Measurements from ENCODE around the gene LCN15.
"Not testable (repeated sequence)": the region's sequence is repeated elsewhere in the genome, so short reads cannot be mapped to it uniquely, and the experiment has no call there.

Gene LCN15

DNA sequence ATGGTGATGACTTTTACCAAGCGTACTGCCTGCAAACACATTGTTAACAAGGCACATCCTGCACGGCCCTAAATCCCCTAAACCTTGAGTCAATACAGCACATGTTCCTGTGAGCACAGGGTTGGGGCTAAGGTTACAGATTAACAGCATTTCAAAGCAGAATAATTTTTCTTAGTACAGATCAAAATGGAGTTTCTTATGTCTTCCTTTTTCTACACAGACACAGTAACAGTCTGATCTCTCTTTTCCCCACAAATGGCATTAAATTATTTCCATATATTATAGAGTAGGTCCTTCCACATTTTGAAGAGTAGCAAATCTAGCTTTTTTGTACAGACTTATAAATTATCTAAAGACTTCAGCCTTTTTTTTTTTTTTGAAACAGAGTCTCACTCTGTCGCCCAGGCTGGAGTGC is 25.2 kb upstream of the LCN15 start:
- TF ChIP-seq, protein P1, sequence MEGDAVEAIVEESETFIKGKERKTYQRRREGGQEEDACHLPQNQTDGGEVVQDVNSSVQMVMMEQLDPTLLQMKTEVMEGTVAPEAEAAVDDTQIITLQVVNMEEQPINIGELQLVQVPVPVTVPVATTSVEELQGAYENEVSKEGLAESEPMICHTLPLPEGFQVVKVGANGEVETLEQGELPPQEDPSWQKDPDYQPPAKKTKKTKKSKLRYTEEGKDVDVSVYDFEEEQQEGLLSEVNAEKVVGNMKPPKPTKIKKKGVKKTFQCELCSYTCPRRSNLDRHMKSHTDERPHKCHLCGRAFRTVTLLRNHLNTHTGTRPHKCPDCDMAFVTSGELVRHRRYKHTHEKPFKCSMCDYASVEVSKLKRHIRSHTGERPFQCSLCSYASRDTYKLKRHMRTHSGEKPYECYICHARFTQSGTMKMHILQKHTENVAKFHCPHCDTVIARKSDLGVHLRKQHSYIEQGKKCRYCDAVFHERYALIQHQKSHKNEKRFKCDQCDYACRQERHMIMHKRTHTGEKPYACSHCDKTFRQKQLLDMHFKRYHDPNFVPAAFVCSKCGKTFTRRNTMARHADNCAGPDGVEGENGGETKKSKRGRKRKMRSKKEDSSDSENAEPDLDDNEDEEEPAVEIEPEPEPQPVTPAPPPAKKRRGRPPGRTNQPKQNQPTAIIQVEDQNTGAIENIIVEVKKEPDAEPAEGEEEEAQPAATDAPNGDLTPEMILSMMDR (IDR thresholded peaks at IDR 0.05; ENCODE audit: low read depth, low read length) = no peak
- Histone ChIP-seq H3K27me3 (no peaks in the 10 kb centered on the region), H3K4me1 (peaks cover 23% of the 10 kb centered on the region; the same call in 1 of the 2 replicates), H3K4me3 (ENCODE audit: low read depth, low read length) (no peak overlapping the region), H3K9me3 (no peaks in the 10 kb centered on the region), H3K36me3 (no peaks in the 10 kb centered on the region)
- no peak for DNase-seq

DNA sequence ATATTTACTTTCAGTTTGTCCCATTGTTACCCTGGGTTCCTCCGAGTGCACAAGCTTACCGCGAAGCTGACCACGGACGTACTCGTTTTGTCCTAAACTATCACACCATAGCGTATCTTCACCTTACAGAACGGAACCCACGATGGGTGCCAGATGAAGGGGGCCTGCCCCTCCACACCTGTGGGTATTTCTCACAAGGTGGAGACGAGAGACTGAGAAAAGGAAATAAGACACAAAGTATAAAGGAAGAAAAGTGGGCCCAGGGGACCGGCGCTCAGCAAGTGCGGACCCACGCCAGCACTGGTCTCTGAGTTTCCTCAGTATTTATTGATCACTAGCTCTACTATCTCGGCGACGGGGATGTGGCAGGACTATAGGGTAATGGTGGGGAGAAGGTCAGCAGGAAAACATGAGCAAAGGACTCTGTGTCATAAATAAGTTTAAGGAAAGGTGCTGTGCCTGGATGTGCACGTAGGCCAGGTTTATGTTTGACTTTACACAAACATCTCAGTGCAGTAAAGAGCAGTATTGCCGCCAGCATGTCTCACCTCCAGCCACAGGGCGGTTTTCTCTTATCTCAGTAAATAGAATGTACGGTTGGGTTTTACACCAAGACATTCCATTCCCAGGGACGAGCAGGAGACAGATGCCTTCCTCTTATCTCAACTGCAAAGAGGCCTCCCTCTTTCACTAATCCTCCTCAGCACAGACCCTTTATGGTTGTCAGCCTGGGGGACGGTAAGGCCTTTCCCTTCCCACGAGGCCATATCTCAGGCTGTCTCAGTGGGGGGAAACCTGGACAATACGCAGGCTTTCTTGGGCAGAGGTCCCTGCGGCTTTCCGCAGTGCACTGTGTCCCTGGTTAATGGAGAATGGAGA is 24.6 kb upstream of the LCN15 start:
- not testable (repeated sequence) for H3K36me3 ChIP-seq, H3K9me3 ChIP-seq, H3K27me3 ChIP-seq, DNase-seq
- peaks cover 26% of the 10 kb centered on the region for H3K4me1 ChIP-seq
- peak overlapping the region; percentile 49 for H3K4me3 ChIP-seq (ENCODE audit: low read depth, low read length)

DNA sequence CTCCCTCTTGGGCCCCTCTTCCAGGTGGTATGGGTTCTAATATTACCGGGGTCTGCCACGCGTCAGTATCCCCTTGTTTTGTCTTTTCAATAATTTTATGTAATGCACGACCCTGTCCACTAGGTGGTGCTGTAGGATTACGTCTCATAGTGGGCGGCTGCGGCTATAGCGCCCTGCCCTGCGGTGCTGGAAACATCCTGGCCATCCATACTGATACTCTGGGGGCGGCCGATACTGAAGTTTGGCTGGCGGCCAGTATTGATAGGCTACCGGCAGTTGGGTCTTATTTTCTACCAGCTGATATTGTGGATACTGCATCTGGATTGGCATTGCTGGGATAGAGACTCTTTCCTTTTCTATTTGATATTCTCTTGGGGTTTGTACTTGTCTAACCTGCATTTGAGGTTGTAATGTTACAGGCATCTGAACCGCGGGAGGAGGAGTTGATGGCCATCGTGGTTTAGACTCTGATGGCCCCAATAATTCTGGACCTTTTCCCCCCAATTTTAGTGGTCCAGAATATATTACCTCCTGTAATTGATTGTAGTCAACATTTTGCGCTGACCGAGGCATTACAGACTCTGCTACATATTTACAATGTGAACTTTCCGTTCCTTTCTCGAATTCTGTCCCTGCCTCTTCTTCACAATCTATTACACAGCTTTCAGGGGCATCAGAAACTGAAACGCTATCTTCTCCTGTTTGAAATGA is 23.5 kb upstream of the LCN15 start:
- Histone ChIP-seq H3K4me1 (peaks cover 25% of the 10 kb centered on the region), H3K36me3 (no peaks in the 10 kb centered on the region), H3K27me3 (no peaks in the 10 kb centered on the region), H3K9me3 (no peaks in the 10 kb centered on the region), H3K4me3 (ENCODE audit: low read depth, low read length) (peak overlapping the region; percentile 49)
- TF ChIP-seq, protein P1 (IDR thresholded peaks at IDR 0.05; ENCODE audit: low read depth, low read length) = peak; percentile 77
- peak; percentile 77 for DNase-seq

DNA sequence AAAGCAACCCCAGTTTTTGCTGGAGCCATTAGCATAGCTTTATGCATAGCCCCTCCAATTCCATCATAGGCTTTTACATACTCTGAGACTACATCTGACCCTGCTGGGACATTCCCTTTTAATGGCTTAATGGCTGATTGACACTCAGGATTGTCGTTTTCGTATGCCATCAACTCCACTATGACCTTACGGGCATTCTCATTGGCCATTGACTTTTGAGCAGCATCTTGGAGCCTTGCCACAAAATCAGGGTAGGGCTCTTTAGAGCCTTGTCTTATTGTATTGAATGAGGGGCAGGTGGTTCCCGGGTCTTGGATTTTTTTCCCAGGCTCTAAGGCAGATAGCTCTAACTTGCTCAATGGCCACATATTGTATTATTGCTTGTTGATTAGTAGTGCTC is 22.7 kb upstream of the LCN15 start:
- H3K9me3 ChIP-seq; H3K4me3 ChIP-seq (ENCODE audit: low read depth, low read length); H3K27me3 ChIP-seq; DNase-seq; H3K36me3 ChIP-seq: not testable (repeated sequence)
- H3K4me1 ChIP-seq = peaks cover 25% of the 10 kb centered on the region

DNA sequence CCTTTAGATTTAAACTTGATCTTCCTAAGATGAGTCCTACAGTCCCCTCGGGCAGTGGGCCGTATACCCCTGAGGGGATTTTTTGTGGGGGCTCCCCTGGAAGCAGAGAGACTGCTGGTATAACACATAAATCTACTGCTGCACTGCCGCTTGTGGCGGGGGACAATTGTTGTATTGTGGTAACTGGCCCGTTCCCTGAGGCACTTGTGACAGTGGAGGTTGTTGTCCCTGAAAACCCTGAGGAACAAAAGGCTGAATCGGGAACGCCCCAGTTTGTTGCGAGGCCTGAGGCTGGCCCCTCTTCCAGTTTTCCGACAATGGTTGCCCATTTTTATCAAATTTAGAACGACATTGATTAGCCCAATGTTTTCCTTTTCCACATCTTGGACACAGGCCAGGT is 22.1 kb upstream of the LCN15 start:
- Histone ChIP-seq H3K27me3 (no peaks in the 10 kb centered on the region), H3K4me1 (peaks cover 25% of the 10 kb centered on the region), H3K4me3 (ENCODE audit: low read depth, low read length) (no peak overlapping the region), H3K36me3 (no peaks in the 10 kb centered on the region), H3K9me3 (no peaks in the 10 kb centered on the region)
- no peak for DNase-seq
- TF ChIP-seq, protein P1 (IDR thresholded peaks at IDR 0.05; ENCODE audit: low read depth, low read length) = no peak

DNA sequence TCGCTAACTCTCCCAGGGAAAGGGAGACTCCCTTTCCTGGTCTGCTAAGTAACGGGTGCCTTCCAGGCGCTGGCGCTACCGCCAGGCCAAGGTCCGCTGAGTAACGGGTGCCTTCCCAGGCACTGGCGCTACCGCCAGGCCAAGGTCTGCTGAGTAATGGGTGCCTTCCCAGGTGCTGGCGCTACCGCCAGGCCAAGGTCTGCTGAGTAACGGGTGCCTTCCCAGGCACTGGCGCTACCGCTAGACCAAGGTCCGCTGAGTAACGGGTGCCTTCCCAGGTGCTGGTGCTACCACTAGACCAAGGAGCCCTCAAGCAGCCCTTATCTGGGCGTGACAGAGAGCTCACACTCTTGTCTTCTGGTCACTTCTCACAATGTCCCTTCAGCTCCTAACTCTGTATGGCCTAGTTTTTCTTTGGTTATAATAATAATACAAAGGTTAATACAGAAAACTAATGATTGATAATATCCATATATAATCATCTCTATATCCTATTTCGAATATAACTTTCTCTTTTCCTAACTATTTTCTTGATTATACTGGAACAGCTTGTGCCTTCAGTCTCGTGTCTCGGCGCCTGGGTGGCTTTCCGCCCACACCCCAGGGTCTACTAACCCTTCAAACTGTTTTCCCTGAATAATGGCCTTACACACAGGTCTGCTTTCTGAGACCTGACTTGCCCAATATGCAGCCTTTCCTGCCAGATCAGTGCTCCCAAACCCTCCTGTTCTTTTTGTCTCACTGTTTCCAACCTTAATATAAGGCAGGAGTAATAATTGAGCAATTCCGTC is 21.4 kb upstream of the LCN15 start:
- H3K9me3 ChIP-seq; H3K4me3 ChIP-seq (ENCODE audit: low read depth, low read length); H3K27me3 ChIP-seq; H3K36me3 ChIP-seq; DNase-seq: not testable (repeated sequence)
- peaks cover 25% of the 10 kb centered on the region for H3K4me1 ChIP-seq

DNA sequence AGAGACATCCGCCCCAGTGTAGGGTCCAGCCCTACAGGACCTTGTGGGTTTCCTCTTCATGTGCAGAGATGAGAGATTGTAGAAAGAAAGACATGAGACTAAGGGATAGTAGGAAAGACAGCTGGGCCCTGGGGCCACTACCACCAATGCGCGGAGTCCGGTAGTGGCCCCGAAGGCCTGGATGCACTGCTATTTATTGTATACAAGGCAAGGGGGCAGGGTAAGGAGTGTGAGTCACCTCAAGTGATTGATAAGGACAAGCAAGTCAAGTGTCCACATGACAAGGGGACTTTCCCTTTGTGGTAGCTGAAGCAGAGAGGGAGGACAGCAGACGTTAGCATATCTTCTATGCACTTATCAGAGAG is 20.7 kb upstream of the LCN15 start:
- DNase-seq = no peak
- TF ChIP-seq, protein P1 (IDR thresholded peaks at IDR 0.05; ENCODE audit: low read depth, low read length) = no peak
- Histone ChIP-seq H3K4me3 (ENCODE audit: low read depth, low read length) (no peak overlapping the region), H3K4me1 (peaks cover 22% of the 10 kb centered on the region), H3K9me3 (no peaks in the 10 kb centered on the region), H3K27me3 (no peaks in the 10 kb centered on the region), H3K36me3 (no peaks in the 10 kb centered on the region)

Measured in BE2C (cell line).